Prostate gland (tissue), 2 donors: ENCODE results near the gene MBP. TPM values are rescaled to one million over a fixed set of nuclear protein-coding genes. Genes with fewer than 3 reads are reported as not detected.

Experiments
- DNase-seq: peaks from one replicate; pipeline ENCODE4 v3.0.0-alpha.2; 2019; ENCODE audit warnings: low spot score
- H3K27ac ChIP-seq, 2 donors: fragments of 200-600 bp; sonication (generic); 2 replicates each; pipeline ENCODE4 v1.5.1; 2017 to 2019
- H3K27me3 ChIP-seq: fragments of 200-600 bp; sonication (generic); replicated peaks from 2 replicates; pipeline ENCODE4 v1.5.1; 2019; ENCODE audit not compliant: insufficient read depth
- H3K36me3 ChIP-seq, 2 donors: fragments of 200-600 bp; sonication (generic); 1 replicate in 1 of 2; 2 replicates in 1 of 2; pipeline versions ENCODE4 v1.5.1 to v1.8.1; 2017 to 2019
- H3K4me1 ChIP-seq: fragments of 200-600 bp; sonication (generic); replicated peaks from 2 replicates; pipeline ENCODE4 v1.5.1; 2019
- H3K4me3 ChIP-seq, 2 donors: fragments of 200-600 bp; sonication (generic); 2 replicates each; pipeline ENCODE4 v1.5.1; 2017 to 2019
- H3K9me3 ChIP-seq: fragments of 200-600 bp; sonication (generic); 2 replicates; pipeline ENCODE4 v1.5.1; 2017
- CTCF ChIP-seq, 4 experiments: fragments of 200-600 bp in 2 of 4; fragments of 450-650 bp in 2 of 4; sonication (generic) in 2 of 4; IDR thresholded peaks; 1 replicate in 3 of 4; 2 replicates in 1 of 4; pipeline ENCODE4 v1.5.1; 2016 to 2019; ENCODE audit warnings: antibody characterized with exemption in 4 of 4, mild to moderate bottlenecking in 2 of 4, moderate library complexity in 2 of 4
- POLR2A ChIP-seq: fragments of 450-650 bp; IDR thresholded peaks from one replicate; pipeline ENCODE4 v1.6.1; 2016; ENCODE audit warnings: antibody characterized with exemption, mild to moderate bottlenecking
- POLR2AphosphoS5 ChIP-seq: sonication (generic); formaldehyde crosslinking; IDR thresholded peaks from one replicate; pipeline ENCODE4 v1.6.1; 2017; ENCODE audit warnings: antibody characterized with exemption
- WGBS: methylation state at CpG from one replicate; pipeline ENCODE4 v1.1.5; 2018; 5-methylcytosine and 5-hydroxymethylcytosine counted together
- intact Hi-C: fragments of 100-400 bp; cut with DNase I; formaldehyde crosslinking; loops from one replicate; pipeline ENCODE4 v1.14.2; 2022
- total RNA-seq, 2 donors: library from RNA; depleted of rRNA; stranded (reverse); fragments of >200 nt; gene quantifications; one replicate each; pipeline ENCODE4 v1.1.0, GENCODE V29; 2016

Gene MBP
- total RNA-seq, 2 donors from 2014 or later = 19.8 to 43.5 TPM

- TF ChIP-seq CTCF (IDR thresholded peaks at IDR 0.05) (peak in 1 of 4 experiments; percentile 12), POLR2AphosphoS5 (peak; percentile 95), POLR2A (no peak)
These were observed 4.6 kb downstream of the MBP start for GRCh38 chr18:77127769-77128671.

GRCh38 chr18:77124452-77124922 lies 8.1 kb downstream of the MBP start:
- intact Hi-C loops = no loop called here
- H3K4me1 ChIP-seq = no peaks in the 10 kb centered on the region
- TF ChIP-seq POLR2A = no peak
- no peak for TF ChIP-seq POLR2AphosphoS5
- no peak for TF ChIP-seq CTCF (IDR thresholded peaks at IDR 0.05)
- no peak overlapping the region for H3K27ac ChIP-seq
- H3K36me3 ChIP-seq = no peaks in the 10 kb centered on the region
- H3K4me3 ChIP-seq = no peak overlapping the region
- H3K27me3 ChIP-seq = no peaks in the 10 kb centered on the region
- WGBS = 67% methylated on average over 9 of the region's 9 CpGs
- no peak for DNase-seq
- no peaks in the 10 kb centered on the region for H3K9me3 ChIP-seq

More at GRCh38 chr18:77127769-77128671, 4.6 kb downstream of the MBP start:
- intact Hi-C loops = no loop called here
- Histone ChIP-seq H3K4me3 (no peak overlapping the region), H3K4me1 (no peaks in the 10 kb centered on the region), H3K36me3 (no peaks in the 10 kb centered on the region), H3K9me3 (no peaks in the 10 kb centered on the region), H3K27me3 (no peaks in the 10 kb centered on the region), H3K27ac (peak overlapping the region; percentile 50 to 68)
- 29% methylated on average over 11 of the region's 11 CpGs for WGBS
- DNase-seq = peak; percentile 87

GRCh38 chr18:77123320-77124231 lies 9.0 kb downstream of the MBP start:
- DNase-seq = no peak

GRCh38 chr18:77121523-77121922 lies 11.1 kb downstream of the MBP start:
- Histone ChIP-seq H3K4me1 (no peaks in the 10 kb centered on the region), H3K27ac (no peak overlapping the region), H3K27me3 (no peaks in the 10 kb centered on the region), H3K4me3 (no peak overlapping the region), H3K9me3 (no peaks in the 10 kb centered on the region), H3K36me3 (no peaks in the 10 kb centered on the region)
- no peak for DNase-seq
- intact Hi-C loops = no loop called here
- 80% methylated on average over 3 of the region's 3 CpGs for WGBS
- TF ChIP-seq POLR2A = no peak
- no peak for TF ChIP-seq POLR2AphosphoS5
- no peak for TF ChIP-seq CTCF (IDR thresholded peaks at IDR 0.05)

More at GRCh38 chr18:77123320-77124231, 9.0 kb downstream of the MBP start:
- H3K9me3 ChIP-seq = no peaks in the 10 kb centered on the region
- no peak overlapping the region for H3K27ac ChIP-seq
- TF ChIP-seq CTCF (IDR thresholded peaks at IDR 0.05) (no peak), POLR2A (no peak), POLR2AphosphoS5 (no peak)
- no peak overlapping the region for H3K4me3 ChIP-seq
- intact Hi-C loops = no loop called here
- H3K4me1 ChIP-seq = no peaks in the 10 kb centered on the region
- WGBS = 90% methylated on average over 14 of the region's 14 CpGs
- H3K27me3 ChIP-seq = no peaks in the 10 kb centered on the region
- H3K36me3 ChIP-seq = no peaks in the 10 kb centered on the region
